ENCODE measurements around the gene HMGB4. TPM values are rescaled to one million over a fixed set of nuclear protein-coding genes. Genes with fewer than 3 reads are reported as not detected.

The HMGB4 gene
- total RNA-seq, 1 experiment from 2014 or later: not detected

DNA sequence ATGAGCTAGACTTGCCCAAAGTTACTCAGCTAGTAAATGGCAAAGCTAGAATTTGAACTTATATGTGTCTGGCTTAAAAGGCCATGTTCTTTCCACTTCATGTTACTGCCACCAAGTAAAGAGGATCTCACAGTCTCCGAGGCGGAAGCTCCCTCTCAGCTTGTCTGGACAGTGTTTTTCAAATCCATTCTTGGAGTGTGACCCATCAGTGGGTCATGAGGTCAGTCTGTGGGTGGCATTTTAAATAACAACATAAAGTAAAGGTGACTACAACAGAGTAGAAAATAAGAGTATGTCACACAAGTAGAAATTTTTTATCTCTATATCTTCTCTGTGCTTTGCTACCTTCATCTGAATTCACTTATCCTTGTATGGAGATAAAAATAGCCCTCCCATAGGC, 3.2 kb upstream of the HMGB4 start:
- no peaks in the 10 kb centered on the region for H3K79me2 ChIP-seq (ENCODE audit: low read depth)
- H3F3A ChIP-seq (ENCODE audit: insufficient read depth, low read depth): no peaks in the 10 kb centered on the region
- POLR2A ChIA-PET (ENCODE audit: unreplicated experiment): no interaction called here
- intact Hi-C loops (cut with micrococcal nuclease; ENCODE audit: unreplicated experiment): no loop called here
- H3K36me3 ChIP-seq (ENCODE audit: low read depth): no peaks in the 10 kb centered on the region
- CTCF ChIA-PET: no interaction called here
- no peak for DNase-seq
- no peak overlapping the region for H3K4me2 ChIP-seq
- no peaks in the 10 kb centered on the region for H3K9me3 ChIP-seq (ENCODE audit: insufficient read depth, low read depth)
- no peak overlapping the region for H3K27ac ChIP-seq
- TF ChIP-seq EZH2 (IDR thresholded peaks at IDR 0.05; ENCODE audit: low read depth): no peak
- TF ChIP-seq, protein P1, sequence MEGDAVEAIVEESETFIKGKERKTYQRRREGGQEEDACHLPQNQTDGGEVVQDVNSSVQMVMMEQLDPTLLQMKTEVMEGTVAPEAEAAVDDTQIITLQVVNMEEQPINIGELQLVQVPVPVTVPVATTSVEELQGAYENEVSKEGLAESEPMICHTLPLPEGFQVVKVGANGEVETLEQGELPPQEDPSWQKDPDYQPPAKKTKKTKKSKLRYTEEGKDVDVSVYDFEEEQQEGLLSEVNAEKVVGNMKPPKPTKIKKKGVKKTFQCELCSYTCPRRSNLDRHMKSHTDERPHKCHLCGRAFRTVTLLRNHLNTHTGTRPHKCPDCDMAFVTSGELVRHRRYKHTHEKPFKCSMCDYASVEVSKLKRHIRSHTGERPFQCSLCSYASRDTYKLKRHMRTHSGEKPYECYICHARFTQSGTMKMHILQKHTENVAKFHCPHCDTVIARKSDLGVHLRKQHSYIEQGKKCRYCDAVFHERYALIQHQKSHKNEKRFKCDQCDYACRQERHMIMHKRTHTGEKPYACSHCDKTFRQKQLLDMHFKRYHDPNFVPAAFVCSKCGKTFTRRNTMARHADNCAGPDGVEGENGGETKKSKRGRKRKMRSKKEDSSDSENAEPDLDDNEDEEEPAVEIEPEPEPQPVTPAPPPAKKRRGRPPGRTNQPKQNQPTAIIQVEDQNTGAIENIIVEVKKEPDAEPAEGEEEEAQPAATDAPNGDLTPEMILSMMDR (conservative IDR thresholded peaks at IDR 0.05): no peak
- H3K4me3 ChIP-seq: no peak overlapping the region
- H3K4me1 ChIP-seq (replicated peaks; ENCODE audit: insufficient read depth): no peaks in the 10 kb centered on the region
- no TSS peak for BruUV-seq (replicated peaks)
- no peak overlapping the region for H2AFZ ChIP-seq
- no peaks in the 10 kb centered on the region for H4K20me1 ChIP-seq (ENCODE audit: insufficient read depth)
- H3K9me2 ChIP-seq (ENCODE audit: insufficient read depth): no peaks in the 10 kb centered on the region
- H3K27me3 ChIP-seq (ENCODE audit: insufficient read depth, low read depth): peaks cover 23% of the 10 kb centered on the region; the same call in 1 of the 2 replicates

DNA sequence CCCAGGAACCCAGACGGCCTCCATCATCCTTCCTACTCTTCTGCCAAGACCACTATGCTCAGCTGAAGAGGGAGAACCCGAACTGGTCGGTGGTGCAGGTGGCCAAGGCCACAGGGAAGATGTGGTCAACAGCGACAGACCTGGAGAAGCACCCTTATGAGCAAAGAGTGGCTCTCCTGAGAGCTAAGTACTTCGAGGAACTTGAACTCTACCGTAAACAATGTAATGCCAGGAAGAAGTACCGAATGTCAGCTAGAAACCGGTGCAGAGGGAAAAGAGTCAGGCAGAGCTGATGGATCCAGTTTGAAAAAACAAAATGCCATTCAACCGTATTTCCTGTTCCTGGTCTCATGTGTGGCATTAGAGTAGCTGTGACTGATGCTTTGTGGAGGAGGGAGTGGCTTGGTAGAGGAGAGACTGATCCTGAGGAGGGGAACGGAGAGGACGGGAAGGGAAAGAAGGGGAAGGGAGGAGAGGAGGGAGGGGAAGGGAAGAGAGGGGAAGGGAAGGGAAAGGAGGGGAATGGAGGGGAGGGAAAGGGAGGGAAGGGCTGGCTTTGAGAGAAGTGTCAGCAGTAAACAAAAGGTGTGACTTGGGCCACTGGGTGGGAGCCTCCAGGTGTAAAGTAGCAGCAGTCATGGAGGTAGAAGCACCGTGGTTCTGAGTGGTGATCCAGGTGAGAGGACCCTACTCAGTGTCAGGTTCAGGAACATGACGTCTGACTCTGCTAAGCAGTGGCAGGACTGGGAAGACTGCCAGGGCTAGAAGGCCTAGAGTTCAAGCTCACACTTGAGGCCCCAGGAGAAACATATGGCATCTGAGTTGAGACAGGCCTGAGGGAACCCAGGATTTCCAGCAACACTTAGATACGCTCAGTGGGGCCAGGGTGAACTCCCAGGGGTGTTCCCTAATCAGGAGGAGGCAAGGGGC, 846 bp downstream of the HMGB4 start:
- H3K9me3 ChIP-seq (ENCODE audit: insufficient read depth, low read depth): no peaks in the 10 kb centered on the region
- H3K27me3 ChIP-seq (ENCODE audit: insufficient read depth, low read depth): peaks cover 37% of the 10 kb centered on the region; the same call in 1 of the 2 replicates
- intact Hi-C loops (cut with micrococcal nuclease; ENCODE audit: unreplicated experiment): no loop called here
- CTCF ChIA-PET: no interaction called here
- POLR2A ChIA-PET (ENCODE audit: unreplicated experiment): no interaction called here
- H3K36me3 ChIP-seq (ENCODE audit: low read depth): no peaks in the 10 kb centered on the region
- H3F3A ChIP-seq (ENCODE audit: insufficient read depth, low read depth): no peaks in the 10 kb centered on the region
- no peaks in the 10 kb centered on the region for H3K4me1 ChIP-seq (replicated peaks; ENCODE audit: insufficient read depth)
- no peak overlapping the region for H3K27ac ChIP-seq
- BruUV-seq (replicated peaks): no TSS peak
- H3K4me3 ChIP-seq: no peak overlapping the region
- H3K4me2 ChIP-seq: no peak overlapping the region
- H3K79me2 ChIP-seq (ENCODE audit: low read depth): no peaks in the 10 kb centered on the region
- TF ChIP-seq EZH2 (IDR thresholded peaks at IDR 0.05; ENCODE audit: low read depth): no peak
- TF ChIP-seq, protein P1 (conservative IDR thresholded peaks at IDR 0.05): no peak
- H2AFZ ChIP-seq: no peak overlapping the region
- no peaks in the 10 kb centered on the region for H4K20me1 ChIP-seq (ENCODE audit: insufficient read depth)
- DNase-seq: no peak
- no peaks in the 10 kb centered on the region for H3K9me2 ChIP-seq (ENCODE audit: insufficient read depth)

DNA sequence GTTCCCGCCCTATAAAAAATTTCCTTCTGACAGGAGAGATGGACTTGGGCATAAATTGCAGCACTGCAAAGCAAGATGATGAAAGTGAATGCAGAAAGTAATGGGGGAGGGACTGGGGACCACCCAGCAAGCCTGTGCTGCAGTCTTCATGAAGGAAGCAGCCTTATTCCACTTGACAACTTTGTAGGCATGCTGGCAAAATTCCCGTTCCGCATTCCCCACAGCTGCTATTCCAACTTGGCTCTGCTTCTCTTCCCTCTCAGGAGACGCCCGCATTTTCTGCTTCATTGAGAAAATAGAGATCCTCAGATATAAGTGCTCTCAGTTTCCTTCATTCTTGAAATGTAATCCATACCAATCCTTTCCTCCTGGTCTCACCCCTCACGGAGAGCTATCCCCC, 2.4 kb downstream of the HMGB4 start:
- Histone ChIP-seq H3K79me2 (ENCODE audit: low read depth) (no peaks in the 10 kb centered on the region), H4K20me1 (ENCODE audit: insufficient read depth) (no peaks in the 10 kb centered on the region), H3K36me3 (ENCODE audit: low read depth) (no peaks in the 10 kb centered on the region), H3K9me3 (ENCODE audit: insufficient read depth, low read depth) (no peaks in the 10 kb centered on the region), H3K4me1 (replicated peaks; ENCODE audit: insufficient read depth) (no peaks in the 10 kb centered on the region), H3K9me2 (ENCODE audit: insufficient read depth) (no peaks in the 10 kb centered on the region), H3K4me3 (no peak overlapping the region), H3K4me2 (no peak overlapping the region), H3K27me3 (ENCODE audit: insufficient read depth, low read depth) (peaks cover 37% of the 10 kb centered on the region; the same call in 1 of the 2 replicates), H3K27ac (no peak overlapping the region), H3F3A (ENCODE audit: insufficient read depth, low read depth) (no peaks in the 10 kb centered on the region), H2AFZ (no peak overlapping the region)
- BruUV-seq (replicated peaks): no TSS peak
- ChIA-PET CTCF (no interaction called here), POLR2A (ENCODE audit: unreplicated experiment) (no interaction called here)
- DNase-seq: no peak
- TF ChIP-seq EZH2 (IDR thresholded peaks at IDR 0.05; ENCODE audit: low read depth): no peak
- TF ChIP-seq, protein P1 (conservative IDR thresholded peaks at IDR 0.05): no peak
- intact Hi-C loops (cut with micrococcal nuclease; ENCODE audit: unreplicated experiment): no loop called here
